ENCODE measurements around the gene SOX14.

GRCh38 chr3:137812023-137812422 lies 47.9 kb downstream of the SOX14 start:
- TF ChIP-seq EZH2phosphoT487 (IDR thresholded peaks at IDR 0.05; ENCODE audit: insufficient read depth, low read depth) (no peak), EZH2 (IDR thresholded peaks at IDR 0.05; ENCODE audit: insufficient read depth, poor library complexity, severe bottlenecking) (no peak)

All from GM23248 (cell line).